Measurements from ENCODE around the gene EHD2. TPM values are rescaled to one million over a fixed set of nuclear protein-coding genes. Genes with fewer than 3 reads are reported as not detected.
"Not testable (repeated sequence)": the region's sequence is repeated elsewhere in the genome, so short reads cannot be mapped to it uniquely, and the experiment has no call there.

Gene EHD2
- polyA plus RNA-seq, 1 donor from 2014 or later, result not detected

GRCh38 chr19:47718415-47719046 lies 5.3 kb downstream of the EHD2 start:
- H3K27me3 Mint-ChIP-seq, result peaks cover 24% of the 10 kb centered on the region
- H3K4me1 Mint-ChIP-seq, H3K36me3 Mint-ChIP-seq, H3K27ac Mint-ChIP-seq, H3K4me3 Mint-ChIP-seq: not testable (repeated sequence)
- H3K9me3 Mint-ChIP-seq, result peaks cover 4 to 10% (median 6%) of the 10 kb centered on the region in 3 donors

GRCh38 chr19:47719047-47719859 lies 6.0 kb downstream of the EHD2 start:
- Mint-ChIP-seq H3K36me3 (peaks cover 1% of the 10 kb centered on the region), H3K9me3 (peaks cover 1 to 6% (median 4%) of the 10 kb centered on the region in 3 donors), H3K27me3 (peaks cover 19% of the 10 kb centered on the region), H3K4me3 (no peak overlapping the region), H3K27ac (no peak overlapping the region), H3K4me1 (no peaks in the 10 kb centered on the region)

DNA sequence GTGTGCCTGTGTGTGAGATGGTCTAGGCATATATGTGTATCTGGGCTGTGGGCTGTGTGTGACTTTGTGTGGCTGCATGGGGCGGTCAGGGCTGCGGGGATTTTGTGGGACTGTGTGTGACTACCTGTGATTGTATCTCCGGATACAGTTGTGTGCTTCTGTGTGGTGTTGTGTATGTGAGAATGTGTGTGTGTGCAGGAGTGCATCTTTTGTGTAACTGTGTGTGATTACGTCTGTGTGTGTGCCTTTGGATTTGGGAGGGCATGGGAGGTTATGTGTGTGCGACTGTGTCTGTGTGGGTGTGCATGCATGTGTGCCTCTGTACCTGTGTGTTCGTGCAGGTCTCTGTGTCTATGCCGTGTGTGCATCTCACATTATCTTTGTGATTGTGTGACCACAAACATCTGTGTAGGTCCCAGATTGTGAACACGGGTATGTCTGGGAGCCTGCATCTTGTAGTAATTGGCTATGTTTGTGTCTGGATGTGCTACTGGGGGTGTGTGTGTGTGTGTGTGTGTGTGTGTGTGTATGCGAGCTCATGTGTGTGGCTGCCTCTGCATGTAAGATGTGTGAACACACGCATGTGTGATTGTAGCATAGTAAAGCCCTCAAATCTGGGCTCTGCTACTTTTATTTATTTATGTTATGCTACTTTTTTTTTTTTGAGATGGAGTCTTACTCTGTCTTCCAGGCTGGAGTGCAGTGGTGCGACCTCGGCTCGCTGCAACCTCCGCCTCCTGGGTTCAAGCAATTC lies 7.6 kb downstream of the EHD2 start:
- H3K4me3 Mint-ChIP-seq, result no peak overlapping the region
- no peak overlapping the region for H3K27ac Mint-ChIP-seq
- peaks cover 1% of the 10 kb centered on the region for H3K36me3 Mint-ChIP-seq
- no peaks in the 10 kb centered on the region for H3K9me3 Mint-ChIP-seq
- peaks cover 12% of the 10 kb centered on the region for H3K27me3 Mint-ChIP-seq
- no peaks in the 10 kb centered on the region for H3K4me1 Mint-ChIP-seq

DNA sequence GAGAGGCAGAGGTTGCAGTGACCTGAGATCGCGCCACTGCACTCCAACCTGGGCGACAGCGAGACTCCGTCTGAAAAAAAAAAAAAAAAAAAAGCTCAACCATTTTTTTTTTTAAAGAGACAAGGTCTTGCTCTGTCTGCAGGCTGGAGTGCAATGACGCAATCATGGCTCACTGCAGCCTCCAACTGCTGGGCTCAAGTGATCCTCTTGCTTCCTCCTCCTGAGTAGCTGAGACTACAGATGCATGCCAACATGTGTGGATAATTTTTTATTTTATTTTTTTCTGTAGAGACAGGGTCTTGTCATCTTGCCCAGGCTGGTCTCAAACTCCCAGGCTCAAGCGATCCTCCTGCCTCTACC lies 10.3 kb downstream of the EHD2 start:
- Mint-ChIP-seq H3K36me3 (no peaks in the 10 kb centered on the region), H3K9me3 (no peaks in the 10 kb centered on the region), H3K4me1 (no peaks in the 10 kb centered on the region), H3K4me3 (no peak overlapping the region), H3K27me3 (peaks cover 10% of the 10 kb centered on the region), H3K27ac (no peak overlapping the region)

GRCh38 chr19:47725759-47726401 lies 12.7 kb downstream of the EHD2 start:
- Mint-ChIP-seq H3K4me3 (no peak overlapping the region), H3K27ac (no peak overlapping the region), H3K9me3 (peaks cover 0 to 3% (median 2%) of the 10 kb centered on the region in 3 donors), H3K4me1 (peaks cover 2 to 5% (median 4%) of the 10 kb centered on the region in 3 donors), H3K27me3 (peaks cover 25% of the 10 kb centered on the region), H3K36me3 (no peaks in the 10 kb centered on the region)

GRCh38 chr19:47726467-47726866 lies 13.2 kb downstream of the EHD2 start:
- H3K27ac Mint-ChIP-seq, result no peak overlapping the region
- H3K4me3 Mint-ChIP-seq, result no peak overlapping the region
- no peaks in the 10 kb centered on the region for H3K36me3 Mint-ChIP-seq
- H3K27me3 Mint-ChIP-seq, result peaks cover 26% of the 10 kb centered on the region
- H3K9me3 Mint-ChIP-seq, result peaks cover 0 to 4% (median 3%) of the 10 kb centered on the region in 3 donors
- H3K4me1 Mint-ChIP-seq, result peaks cover 2 to 5% (median 4%) of the 10 kb centered on the region in 3 donors

GRCh38 chr19:47728295-47728694 lies 15.1 kb downstream of the EHD2 start:
- not testable (repeated sequence) for H3K9me3 Mint-ChIP-seq, H3K36me3 Mint-ChIP-seq, H3K27ac Mint-ChIP-seq, H3K4me1 Mint-ChIP-seq
- Mint-ChIP-seq H3K27me3 (peaks cover 26% of the 10 kb centered on the region), H3K4me3 (peak overlapping the region in 1 of 4 donors; percentile 53)

GRCh38 chr19:47729468-47729798 lies 16.2 kb downstream of the EHD2 start:
- H3K27me3 Mint-ChIP-seq, result peaks cover 34% of the 10 kb centered on the region
- peaks cover 2 to 5% (median 4%) of the 10 kb centered on the region in 3 donors for H3K4me1 Mint-ChIP-seq
- no peaks in the 10 kb centered on the region for H3K36me3 Mint-ChIP-seq
- peak overlapping the region in 1 of 3 donors; percentile 56 for H3K27ac Mint-ChIP-seq
- peaks cover 0 to 4% (median 3%) of the 10 kb centered on the region in 3 donors for H3K9me3 Mint-ChIP-seq
- peak overlapping the region in 1 of 4 donors; percentile 58 for H3K4me3 Mint-ChIP-seq

GRCh38 chr19:47729799-47730520 lies 16.7 kb downstream of the EHD2 start:
- Mint-ChIP-seq H3K27ac (no peak overlapping the region), H3K4me3 (peak overlapping the region in 3 of 4 donors; percentile 30 to 78 (median 70)), H3K27me3 (peaks cover 34% of the 10 kb centered on the region), H3K4me1 (peaks cover 2 to 5% (median 4%) of the 10 kb centered on the region in 3 donors), H3K9me3 (peaks cover 0 to 4% (median 3%) of the 10 kb centered on the region in 3 donors), H3K36me3 (no peaks in the 10 kb centered on the region)

GRCh38 chr19:47730521-47730889 lies 17.3 kb downstream of the EHD2 start:
- Mint-ChIP-seq H3K36me3 (no peaks in the 10 kb centered on the region), H3K27me3 (peaks cover 33% of the 10 kb centered on the region), H3K4me1 (peaks cover 2 to 5% (median 4%) of the 10 kb centered on the region in 3 donors), H3K9me3 (peaks cover 0 to 4% (median 3%) of the 10 kb centered on the region in 3 donors), H3K4me3 (peak overlapping the region in 3 of 4 donors; percentile 30 to 78 (median 70)), H3K27ac (peak overlapping the region in 1 of 3 donors; percentile 8)

GRCh38 chr19:47730910-47731309 lies 17.7 kb downstream of the EHD2 start:
- no peak overlapping the region for H3K4me3 Mint-ChIP-seq
- peaks cover 33% of the 10 kb centered on the region for H3K27me3 Mint-ChIP-seq
- peak overlapping the region in 1 of 3 donors; percentile 8 for H3K27ac Mint-ChIP-seq
- H3K36me3 Mint-ChIP-seq, result no peaks in the 10 kb centered on the region
- peaks cover 0 to 4% (median 3%) of the 10 kb centered on the region in 3 donors for H3K9me3 Mint-ChIP-seq
- peaks cover 2 to 5% (median 4%) of the 10 kb centered on the region in 3 donors for H3K4me1 Mint-ChIP-seq

DNA sequence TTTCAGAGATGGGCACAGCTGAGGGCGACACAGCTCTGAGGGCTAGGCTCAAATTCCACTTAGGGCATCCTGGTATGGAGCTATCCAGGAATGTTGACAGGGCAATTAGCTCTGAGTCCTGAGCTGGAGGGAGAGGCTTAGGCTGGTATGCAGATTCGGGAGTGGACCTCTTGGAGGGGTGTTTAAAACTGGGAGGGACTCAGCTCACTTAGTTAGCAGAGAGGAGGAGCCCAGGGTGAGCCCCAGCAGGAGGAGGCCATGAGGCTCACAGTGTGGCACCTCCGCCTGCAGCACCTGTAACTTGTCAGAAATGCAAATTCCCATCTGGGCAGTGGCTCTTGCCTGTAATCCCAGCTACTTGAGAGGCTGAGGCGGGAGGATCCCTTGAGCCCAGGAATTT lies 21.9 kb downstream of the EHD2 start:
- peaks cover 17% of the 10 kb centered on the region for H3K27me3 Mint-ChIP-seq
- H3K27ac Mint-ChIP-seq, result no peak overlapping the region
- peaks cover 0 to 4% (median 3%) of the 10 kb centered on the region in 3 donors for H3K9me3 Mint-ChIP-seq
- H3K36me3 Mint-ChIP-seq, result no peaks in the 10 kb centered on the region
- peaks cover 0 to 2% (median 0%) of the 10 kb centered on the region in 3 donors for H3K4me1 Mint-ChIP-seq
- H3K4me3 Mint-ChIP-seq, result no peak overlapping the region

GRCh38 chr19:47740866-47741519 lies 27.8 kb downstream of the EHD2 start:
- Mint-ChIP-seq H3K9me3 (peaks cover 0 to 3% (median 0%) of the 10 kb centered on the region in 3 donors), H3K27ac (peak overlapping the region in 1 of 3 donors; percentile 57), H3K36me3 (no peaks in the 10 kb centered on the region), H3K27me3 (no peaks in the 10 kb centered on the region), H3K4me3 (peak overlapping the region in 1 of 4 donors; percentile 82), H3K4me1 (peaks cover 4 to 10% (median 6%) of the 10 kb centered on the region in 3 donors)
